Forelimb muscle (tissue), 1 donor: Measurements from ENCODE around the gene MOB1B. TPM values are rescaled to one million over a fixed set of nuclear protein-coding genes. Genes with fewer than 3 reads are reported as not detected.
"Not testable (repeated sequence)": the region's sequence is repeated elsewhere in the genome, so short reads cannot be mapped to it uniquely, and the experiment has no call there.

Experiments
- DNase-seq: peaks from one replicate; pipeline ENCODE4 v3.0.0-alpha.2; 2013; ENCODE audit warnings: low read depth
- polyA plus RNA-seq: library from polyadenylated mRNA; unstranded; fragments of 120-200 nt; gene quantifications from one replicate; pipeline ENCODE4 v1.2.1, GENCODE V29; 2013; ENCODE audit not compliant: insufficient read length

The MOB1B gene
- 32.1 TPM for polyA plus RNA-seq

DNA sequence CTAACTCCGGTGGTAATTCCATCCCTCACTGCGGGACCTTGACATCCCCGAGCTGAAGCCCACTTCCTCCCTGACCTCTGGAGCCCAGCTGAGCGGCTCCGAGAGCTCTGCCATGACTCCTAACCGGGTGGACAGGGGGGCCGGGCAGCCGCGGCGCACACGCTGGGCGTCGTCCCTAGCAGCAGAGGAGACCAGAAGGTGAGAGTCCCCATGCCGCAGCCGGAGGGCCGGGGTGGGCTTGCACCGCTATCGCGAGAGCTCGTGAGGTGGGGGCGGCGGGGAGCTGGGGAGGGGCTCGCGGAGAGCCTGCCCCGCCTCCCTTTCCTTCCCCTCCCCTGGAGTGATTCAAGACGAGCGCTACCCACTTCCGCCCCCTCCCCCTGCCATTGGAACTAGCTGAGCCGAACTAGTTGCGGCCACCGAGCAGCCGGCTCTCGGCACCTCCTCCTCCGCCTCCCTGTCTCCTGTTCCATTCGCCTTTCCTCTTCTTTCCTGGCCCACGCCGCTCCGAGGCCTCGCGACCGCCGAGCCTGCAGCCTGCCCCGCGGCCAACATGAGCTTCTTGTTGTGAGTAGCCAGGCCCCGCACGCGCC lies at the start of gene MOB1B:
TSS of gene MOB1B (plus strand) at position 386 of the 593 bp plus-strand sequence. CDS start at position 554, 168 bp downstream.
- peak; percentile 63 for DNase-seq

DNA sequence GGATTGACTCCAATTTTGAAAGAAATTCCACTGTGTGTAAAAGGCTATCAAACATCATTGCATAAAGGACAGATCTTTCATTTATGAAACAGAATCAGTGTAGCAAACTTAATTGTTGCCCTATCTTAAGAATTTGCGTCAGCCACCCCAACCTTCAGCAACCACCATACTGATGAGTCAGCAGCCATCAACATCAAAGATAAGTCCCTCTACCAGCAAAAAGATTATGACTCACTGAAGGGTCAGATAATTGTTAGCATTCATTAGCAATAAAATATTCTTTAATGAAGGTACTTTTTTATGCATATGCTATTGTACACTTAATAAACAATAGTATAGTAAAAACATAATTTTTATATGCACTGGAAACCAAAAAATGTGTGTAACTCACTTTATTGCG lies 46.7 kb upstream of the MOB1B start:
- no peak for DNase-seq

DNA sequence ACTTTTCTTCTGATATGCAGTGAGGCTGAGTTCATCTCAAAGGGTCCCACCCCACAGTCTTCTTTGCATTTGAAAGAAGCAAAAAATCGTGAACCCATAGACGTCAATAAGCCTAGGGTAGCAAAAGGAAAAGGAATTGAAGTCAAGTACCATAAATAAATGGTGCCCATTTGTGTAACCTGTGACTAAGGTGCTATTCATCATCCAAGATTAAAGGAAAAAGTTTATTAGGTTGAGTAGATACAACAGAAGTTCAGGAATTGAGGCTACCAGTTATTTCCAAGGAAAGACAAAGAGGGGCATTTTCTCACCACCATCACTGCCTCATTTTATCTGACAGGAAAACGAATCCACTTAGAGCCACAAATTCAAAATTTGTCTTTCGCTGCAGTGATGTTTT lies 43.7 kb upstream of the MOB1B start:
- DNase-seq = no peak

DNA sequence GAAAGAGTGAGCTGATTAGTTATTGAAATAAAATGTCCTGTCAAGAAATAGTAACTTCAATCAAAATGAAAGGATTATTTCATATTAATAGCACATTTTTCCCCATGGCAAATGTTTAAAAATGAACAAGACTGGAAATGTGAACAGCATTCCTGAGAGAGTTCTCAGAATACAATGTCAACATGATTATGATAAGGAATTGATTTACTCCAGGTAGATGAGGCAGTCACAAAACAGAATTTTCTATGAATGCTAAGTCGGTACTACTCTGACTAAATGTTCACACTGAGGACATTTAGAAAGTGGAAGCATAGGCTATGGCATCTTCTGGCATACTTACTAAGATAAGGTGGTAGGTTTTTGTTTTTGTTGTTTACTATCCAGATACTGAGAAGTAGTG lies 43.1 kb upstream of the MOB1B start:
- no peak for DNase-seq

DNA sequence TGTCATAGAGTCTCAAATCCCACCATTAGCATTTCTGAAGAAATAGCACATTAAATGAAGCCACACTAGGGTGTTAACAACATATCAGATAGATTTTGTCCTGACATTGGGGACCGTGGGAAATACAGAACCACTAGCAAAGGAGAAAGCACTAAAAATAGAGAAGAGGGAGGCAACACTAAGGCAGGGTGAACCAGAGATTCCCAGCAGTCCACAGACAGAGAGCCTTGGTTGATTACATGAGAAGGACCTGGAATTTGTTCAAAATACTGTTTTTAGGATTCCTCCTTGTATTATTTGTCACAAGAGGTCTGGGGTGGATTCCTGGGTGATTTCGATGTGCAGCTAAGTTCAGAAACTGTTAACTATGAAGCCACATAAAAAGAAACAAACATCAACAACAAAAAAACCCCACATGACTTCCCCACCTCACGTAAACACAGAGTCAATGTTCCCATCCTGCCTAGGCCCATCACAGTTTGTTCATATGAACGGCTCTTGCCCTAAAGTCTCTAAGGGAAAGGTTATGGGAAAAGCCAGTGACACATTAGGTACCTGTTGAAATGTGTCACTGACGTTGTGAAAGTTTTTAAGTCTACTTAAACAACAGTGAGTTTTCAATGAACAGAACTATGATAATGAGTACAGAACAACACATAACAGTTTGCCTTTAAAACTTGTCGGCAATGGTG lies 38.9 kb upstream of the MOB1B start:
- no peak for DNase-seq

DNA sequence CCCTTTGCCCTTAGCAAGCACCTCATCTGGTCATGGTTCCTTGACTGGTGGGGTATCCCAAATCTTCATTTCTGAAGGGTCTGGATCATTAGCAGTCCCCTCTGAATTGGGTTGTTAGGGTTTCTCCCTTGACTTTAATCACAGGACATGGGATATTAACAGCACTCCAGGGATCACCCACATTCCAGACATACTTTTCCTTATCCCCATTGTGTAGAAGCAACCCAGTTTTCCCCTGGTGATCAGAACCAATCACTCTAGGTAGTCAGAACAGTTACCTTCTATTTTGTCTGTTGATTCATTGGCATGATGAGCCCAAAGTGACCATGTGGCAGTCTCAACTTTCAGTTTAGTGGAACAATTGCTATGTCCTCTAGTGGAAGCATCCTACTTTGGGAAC lies 33.4 kb upstream of the MOB1B start:
- no peak for DNase-seq

DNA sequence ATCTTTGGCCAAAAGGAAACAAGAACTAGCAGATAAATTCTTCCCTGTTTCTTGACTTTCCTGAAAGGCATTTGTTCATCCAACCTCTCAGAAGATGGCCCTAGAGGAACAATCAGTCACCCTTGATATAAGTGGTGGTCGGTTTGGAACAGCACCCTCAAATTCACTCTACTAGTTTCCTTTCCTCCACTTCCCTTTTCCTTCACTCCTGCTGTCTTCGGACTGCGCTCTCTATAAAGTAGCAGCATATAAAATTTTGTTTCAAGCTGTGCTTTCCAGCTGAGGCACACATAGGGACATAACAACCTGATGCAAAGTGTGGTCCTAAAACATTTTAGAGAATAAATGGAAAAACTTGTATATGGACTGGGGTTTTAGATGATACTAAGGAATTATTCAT lies 29.0 kb upstream of the MOB1B start:
- no peak for DNase-seq

DNA sequence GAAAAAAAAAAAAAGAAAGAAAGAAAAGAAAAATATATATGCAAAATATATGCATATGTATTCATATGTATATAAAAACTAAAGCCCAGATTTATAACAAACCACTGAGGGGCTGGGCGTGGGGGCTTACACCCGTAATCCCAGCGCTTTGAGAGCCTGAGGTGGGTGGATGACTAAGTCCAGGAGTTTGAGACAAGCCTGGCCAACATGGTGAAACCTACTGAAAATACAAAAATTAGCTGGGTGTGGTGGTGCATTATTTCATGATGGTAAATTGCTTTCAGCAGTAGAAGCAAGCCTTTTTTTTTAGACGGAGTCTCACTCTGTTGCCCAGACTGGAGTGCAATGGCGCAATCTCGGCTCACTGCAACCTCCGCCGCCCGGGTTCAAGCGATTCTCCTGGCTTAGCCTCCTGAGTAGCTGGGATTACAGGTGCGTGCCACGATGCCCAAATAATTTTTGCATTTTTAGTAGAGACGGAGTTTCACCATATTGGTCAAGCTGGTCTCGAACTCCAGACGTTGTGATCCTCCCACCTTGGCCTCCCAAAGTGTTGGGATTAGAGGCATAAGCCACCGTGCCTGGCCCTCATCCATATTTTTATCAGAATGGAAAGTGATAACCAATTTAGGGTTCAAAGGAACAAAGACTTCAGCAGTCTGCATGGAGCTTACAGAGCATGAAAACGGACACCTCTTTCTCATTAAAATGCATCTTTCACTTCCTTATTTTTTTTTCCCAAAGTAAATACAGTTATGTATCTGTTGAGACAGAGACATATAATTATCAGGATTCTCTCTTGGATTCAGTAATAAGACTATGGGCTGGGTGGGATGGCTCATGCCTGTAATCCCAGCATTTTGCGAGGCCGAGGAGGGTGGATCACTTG lies 27.7 kb upstream of the MOB1B start:
- DNase-seq = no peak

DNA sequence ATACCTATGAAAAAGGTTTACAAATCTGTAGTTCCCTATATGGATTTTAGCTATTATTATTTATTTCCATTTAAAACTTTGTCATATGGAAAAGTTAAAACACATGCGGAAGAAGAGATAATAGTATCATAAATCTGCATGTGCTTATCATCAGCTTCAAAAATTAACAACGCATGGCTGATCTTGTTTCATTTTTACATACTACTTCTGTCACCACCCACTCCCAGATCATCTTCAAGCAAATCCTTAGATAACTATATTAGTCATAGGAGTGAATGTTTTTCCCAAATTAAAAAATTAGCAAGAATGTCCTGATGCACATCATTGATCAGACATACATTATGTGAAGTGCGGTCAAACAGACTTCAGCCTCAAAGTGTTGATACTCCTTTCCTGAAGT lies 24.6 kb upstream of the MOB1B start:
- no peak for DNase-seq

DNA sequence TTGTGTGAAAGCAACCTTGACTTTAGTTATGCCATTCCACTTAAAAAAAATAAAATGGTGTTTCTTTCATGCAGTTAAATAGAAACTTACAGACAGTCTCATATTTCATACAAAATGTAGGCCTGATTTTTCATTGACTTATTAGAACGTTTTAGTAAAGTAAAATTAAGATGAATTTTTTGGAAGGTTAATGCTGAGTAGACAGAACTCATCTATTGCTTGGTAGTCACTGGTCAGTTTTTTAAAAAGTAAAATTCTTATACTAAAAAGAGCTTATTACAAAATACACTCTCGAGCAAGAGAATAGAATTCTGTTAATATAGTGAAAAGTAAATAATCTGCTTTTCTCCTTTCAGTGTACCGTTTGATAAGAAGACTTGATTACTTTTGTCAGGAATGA lies 21.4 kb upstream of the MOB1B start:
- DNase-seq = no peak

DNA sequence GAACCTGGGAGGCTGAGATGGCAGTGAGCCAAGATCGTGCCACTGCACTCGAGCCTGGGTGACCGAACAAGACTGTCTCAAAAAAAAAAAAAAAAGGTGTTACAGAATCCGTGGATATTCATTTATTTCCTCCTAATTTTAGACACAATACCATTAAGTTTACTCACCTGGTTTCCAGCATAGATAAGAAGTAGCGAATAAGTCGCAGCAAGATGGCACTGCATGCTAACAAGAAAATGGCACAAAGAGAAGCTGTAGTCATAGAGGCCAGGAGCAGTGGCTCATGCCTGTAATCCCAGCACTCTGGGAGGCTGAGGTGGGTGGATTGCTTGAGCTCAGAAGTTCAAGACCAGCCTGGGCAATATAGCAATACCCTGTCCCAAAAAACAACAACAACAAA lies 17.0 kb upstream of the MOB1B start:
- DNase-seq = no peak

DNA sequence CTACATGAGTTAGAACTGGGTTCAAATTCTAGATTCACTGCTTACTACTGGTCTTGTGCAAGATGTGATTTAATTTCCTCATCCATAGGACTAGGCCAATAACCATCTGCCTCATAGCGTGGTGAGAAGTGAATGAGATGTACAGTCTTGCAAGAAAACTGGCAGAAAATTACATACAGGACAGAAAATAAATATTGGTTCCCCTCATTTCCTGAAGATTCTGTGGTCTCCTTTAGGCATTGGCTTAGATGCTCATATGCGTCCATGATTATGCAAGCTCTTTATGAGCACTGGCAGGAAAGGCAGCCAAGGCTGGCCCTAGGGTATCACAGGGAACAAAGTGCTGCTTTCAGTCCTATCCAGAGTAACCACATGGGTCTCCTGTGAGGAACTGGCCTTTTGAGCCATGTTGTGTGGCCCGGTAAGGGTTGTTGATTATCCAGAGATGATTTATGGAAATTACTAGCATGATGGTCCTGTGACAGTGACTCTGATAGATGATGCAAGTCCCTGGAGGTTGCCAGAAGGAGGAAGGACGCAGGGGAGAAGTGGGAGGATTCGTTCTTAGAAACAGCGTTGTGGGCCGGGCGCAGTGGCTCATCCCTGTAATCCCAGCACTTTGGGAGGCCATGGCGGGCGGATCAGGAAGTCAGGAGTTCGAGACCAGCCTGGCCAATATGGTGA lies 9.9 kb upstream of the MOB1B start:
- DNase-seq = no peak

DNA sequence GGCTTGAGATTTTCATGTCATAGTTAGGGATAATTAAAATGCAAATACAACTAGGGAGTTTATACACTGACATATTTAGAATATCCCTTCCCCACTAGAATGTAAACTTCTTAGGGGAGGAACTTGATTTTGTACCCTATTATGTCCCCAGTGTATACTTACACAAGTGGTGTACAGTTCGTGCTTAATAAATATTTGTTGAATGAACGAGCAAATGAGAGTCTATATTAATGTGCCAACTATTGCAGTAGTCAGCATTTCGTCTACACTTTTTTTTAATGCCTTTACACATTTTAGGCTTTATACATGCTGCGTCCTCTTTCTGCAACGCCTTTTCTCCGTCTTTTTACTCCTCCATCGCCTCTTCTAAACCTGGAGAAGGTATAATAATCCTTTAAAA lies 8.4 kb upstream of the MOB1B start:
- DNase-seq = no peak

DNA sequence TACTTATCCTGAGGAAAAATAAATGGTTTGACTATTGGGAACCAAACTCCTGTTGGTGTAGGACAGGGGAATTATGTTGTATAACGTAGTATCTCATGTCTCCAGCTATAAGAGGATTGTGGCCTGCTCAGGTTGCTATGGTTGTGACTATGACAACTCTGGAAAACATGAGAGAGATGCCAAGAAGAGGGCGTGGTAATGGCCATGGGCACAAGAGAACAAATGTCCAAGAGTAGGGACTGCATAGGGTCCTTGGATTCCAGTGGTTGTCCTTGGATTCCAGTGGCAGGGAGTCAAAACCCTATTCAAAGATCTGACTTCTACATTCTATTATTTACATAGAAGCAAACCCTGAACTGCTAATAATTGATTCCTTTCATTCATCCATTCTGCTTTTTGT lies 6.8 kb upstream of the MOB1B start:
- no peak for DNase-seq

DNA sequence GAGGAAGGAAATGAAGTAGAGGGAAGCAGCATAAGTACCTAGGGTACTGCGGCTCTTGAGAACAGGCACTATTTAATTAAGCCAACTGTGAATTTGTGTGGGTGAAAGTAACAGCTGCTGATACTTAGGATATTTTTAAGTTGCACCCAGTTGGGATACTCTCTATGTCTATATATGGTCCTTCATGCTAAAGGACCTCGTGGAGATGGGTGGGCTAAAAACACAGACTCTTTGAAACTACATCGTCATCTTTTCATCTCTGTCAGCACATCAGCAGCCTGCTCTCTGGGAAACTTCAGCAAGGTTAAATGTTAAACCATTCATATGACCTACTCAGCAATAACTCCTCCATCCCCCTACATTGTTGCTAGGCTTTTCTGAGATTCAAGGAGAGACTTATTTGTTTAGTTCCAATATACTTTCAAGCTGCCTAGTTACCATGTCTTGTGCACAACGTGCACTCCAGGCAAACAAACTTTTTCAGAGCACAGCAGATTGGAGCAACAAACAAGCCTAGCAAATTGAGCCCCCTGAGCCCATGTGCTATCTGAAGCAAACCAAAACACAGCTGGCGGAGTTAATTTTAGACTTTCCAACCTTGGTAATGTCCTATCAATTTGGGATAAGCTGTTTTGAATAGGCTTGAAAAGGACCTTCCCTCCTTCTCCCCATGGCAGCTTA lies 6.2 kb upstream of the MOB1B start:
- DNase-seq = no peak

DNA sequence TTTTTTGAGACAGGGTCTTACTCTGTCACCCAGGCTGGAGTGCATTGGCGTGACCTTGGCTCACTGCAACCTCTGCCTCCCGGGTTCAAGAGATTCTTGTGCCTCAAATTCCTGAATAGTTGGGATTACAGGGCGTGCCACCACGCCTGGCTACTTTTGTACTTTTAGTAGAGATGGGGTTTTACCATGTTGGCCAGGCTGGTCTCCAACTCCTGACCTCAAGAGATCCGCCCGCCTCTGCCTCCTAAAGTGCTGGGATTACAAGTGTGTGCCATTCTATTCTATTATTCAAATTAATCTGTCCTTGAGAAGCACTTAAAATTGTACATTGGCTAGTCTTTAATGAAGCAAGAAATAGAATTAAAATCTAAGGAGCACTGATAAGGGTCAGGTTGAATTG lies 3.6 kb upstream of the MOB1B start:
- not testable (repeated sequence) for DNase-seq

DNA sequence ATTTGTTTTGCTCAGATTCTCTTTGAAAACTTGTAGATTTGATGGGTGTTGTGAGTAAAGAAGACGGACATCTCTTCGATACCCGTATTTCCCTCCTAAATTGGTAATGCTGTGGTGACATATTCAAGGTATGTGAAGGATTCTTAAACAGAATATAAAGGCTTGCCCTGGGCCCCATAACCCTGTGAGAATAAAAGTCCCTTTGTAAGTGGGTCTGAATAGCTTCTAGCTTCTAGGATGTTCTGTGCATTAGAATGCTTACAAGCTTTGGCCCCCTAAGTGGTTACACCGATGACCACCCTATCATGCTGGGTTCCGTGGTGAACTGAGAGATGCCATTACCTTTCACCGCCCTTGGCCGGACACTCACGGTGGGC lies 574 bp upstream of the MOB1B start:
- no peak for DNase-seq

DNA sequence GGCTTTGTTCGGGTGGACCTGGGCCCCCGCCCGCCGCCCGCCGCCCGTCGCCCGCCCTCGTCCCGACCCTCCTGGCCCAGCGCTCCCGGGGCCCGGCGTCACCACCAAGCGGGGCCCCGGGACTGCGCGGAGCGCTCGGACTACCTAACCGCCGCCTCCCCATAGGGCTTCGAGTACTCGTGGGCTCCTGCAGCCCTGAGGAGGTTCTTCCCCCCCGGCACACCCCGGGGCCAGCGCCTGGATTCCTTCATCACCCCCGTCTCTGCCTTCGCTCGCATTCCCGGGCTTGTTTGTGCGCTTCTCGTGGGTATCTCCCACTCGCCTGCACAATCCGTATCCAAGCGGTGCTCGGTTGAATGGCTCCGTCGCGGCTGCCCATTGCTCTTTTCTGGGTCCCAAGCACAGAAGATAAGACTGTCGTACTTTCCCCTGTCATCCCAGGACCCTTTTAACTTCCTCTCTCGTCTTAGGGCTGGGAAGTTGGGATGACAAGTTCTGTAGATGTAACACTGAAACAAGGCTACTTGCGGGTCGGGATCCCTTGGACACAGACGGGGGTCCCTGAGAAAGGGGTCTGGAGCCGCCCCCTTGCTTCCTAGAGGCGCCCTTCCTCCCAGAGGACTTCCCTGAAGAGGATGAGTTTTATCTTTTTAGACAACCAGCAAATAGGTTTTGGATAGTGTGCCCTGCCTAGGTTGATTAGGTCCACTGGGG lies 565 bp downstream of the MOB1B start:
- DNase-seq = no peak

DNA sequence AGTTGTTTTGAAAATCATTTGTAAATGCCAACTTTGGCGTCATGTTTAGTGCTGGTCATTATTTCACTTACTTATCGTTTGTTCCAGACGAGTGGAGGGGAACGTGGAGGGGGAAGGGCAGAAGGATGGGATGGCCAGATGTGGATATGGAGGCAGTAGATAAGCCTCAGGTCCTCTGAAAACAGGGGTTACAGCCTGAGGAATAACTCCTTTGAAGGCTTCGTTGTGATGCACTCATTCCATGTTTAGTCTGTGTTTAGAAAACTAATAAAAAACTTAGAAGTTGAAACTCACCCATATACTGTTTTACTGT lies 1.1 kb downstream of the MOB1B start:
- no peak for DNase-seq

DNA sequence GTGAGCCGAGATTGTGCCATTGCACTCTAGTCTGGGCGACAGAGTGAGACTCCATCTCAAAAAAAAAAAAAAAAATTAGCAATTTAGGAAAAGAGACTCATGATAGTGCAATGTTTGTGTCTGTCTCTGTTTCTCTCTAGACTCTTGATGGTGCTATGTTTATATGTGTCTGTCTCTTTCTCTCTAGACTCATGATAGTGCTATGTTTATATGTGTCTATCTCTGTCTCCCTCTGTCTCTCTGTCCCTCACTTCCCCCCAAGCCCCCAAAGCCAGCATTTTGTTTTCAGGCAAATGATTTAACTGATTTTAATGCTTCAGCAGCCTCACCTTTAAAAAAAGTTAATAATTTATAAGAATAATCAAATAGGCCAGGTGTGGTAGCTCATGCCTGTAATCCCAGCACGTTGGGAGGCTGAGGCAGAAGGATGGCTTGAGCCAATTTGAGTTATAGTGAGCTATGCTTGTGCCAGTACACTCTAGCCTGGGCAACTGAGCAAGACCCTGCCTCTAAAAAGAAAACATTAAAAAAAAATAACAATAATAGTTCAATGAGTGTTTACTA lies 6.9 kb downstream of the MOB1B start:
- no peak for DNase-seq

DNA sequence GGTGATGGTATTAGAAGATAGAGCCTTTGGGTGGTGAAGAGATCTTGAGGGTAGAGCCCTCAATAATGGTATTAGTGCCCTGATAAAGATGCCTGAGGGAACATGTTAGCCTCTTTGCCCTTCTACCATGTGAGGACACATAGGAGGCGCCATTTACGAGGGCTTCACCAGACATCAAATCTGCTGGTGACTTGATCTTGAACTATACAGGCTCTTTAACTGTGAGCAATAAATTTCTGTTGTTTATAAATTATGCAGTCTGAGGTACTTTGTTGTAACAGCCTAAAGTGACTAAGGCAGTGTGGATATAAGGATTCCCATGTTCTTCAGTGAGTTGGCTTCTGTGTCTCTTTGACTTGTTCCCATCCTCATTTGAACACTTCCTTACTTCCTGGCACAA lies 11.8 kb downstream of the MOB1B start:
- DNase-seq = no peak
